Occipital lobe (tissue), 2 donors: ENCODE data around the gene CHKB. TPM values are rescaled to one million over a fixed set of nuclear protein-coding genes. Genes with fewer than 3 reads are reported as not detected.
"Not testable (repeated sequence)": the region's sequence is repeated elsewhere in the genome, so short reads cannot be mapped to it uniquely, and the experiment has no call there.

Source experiments
- DNase-seq: peaks from one replicate; lab custom pipeline; 2025; lab: John Stamatoyannopoulos, UW
- total RNA-seq: library from RNA; depleted of rRNA; stranded (reverse); fragments of >200 nt; gene quantifications from one replicate; pipeline ENCODE4 v1.2.3, GENCODE V29; 2014

The CHKB gene
- total RNA-seq, 1 donor from 2014 or later = 24.8 TPM

- no peak for DNase-seq
Observed at GRCh38 chr22:50612528-50613221, 30.0 kb upstream of the CHKB start.

GRCh38 chr22:50612168-50612527, 29.5 kb upstream of the CHKB start:
- no peak for DNase-seq

GRCh38 chr22:50611341-50612060, 28.9 kb upstream of the CHKB start:
- no peak for DNase-seq

GRCh38 chr22:50610581-50610980, 27.9 kb upstream of the CHKB start:
- DNase-seq = no peak

GRCh38 chr22:50610041-50610451, 27.4 kb upstream of the CHKB start:
- no peak for DNase-seq

- no peak for DNase-seq
Observed at GRCh38 chr22:50609599-50609998, 26.9 kb upstream of the CHKB start.

GRCh38 chr22:50608996-50609395, 26.3 kb upstream of the CHKB start:
- no peak for DNase-seq

GRCh38 chr22:50608058-50608840, 25.6 kb upstream of the CHKB start:
- not testable (repeated sequence) for DNase-seq

- DNase-seq = no peak
Observed at GRCh38 chr22:50607659-50608020, 25.0 kb upstream of the CHKB start.

GRCh38 chr22:50606946-50607658, 24.5 kb upstream of the CHKB start:
- DNase-seq = no peak

- DNase-seq = no peak
Observed at GRCh38 chr22:50606165-50606945, 23.7 kb upstream of the CHKB start.

- no peak for DNase-seq
Observed at GRCh38 chr22:50605613-50606074, 23.0 kb upstream of the CHKB start.

GRCh38 chr22:50605002-50605612, 22.5 kb upstream of the CHKB start:
- no peak for DNase-seq

GRCh38 chr22:50604256-50605001, 21.8 kb upstream of the CHKB start:
- DNase-seq = no peak

GRCh38 chr22:50603511-50604255, 21.0 kb upstream of the CHKB start:
- no peak for DNase-seq

- no peak for DNase-seq
Observed at GRCh38 chr22:50602338-50602700, 19.7 kb upstream of the CHKB start.

- no peak for DNase-seq
Observed at GRCh38 chr22:50601669-50602337, 19.2 kb upstream of the CHKB start.

GRCh38 chr22:50600967-50601668, 18.5 kb upstream of the CHKB start:
- DNase-seq = no peak
